Non-pigmented ciliary epithelial cell (primary cell): ENCODE results near the gene SPNS2.

Experiments
- DNase-seq: peaks from one replicate; pipeline ENCODE4 v3.0.0-alpha.2; 2010; ENCODE audit warnings: low read depth

The SPNS2 gene

DNA sequence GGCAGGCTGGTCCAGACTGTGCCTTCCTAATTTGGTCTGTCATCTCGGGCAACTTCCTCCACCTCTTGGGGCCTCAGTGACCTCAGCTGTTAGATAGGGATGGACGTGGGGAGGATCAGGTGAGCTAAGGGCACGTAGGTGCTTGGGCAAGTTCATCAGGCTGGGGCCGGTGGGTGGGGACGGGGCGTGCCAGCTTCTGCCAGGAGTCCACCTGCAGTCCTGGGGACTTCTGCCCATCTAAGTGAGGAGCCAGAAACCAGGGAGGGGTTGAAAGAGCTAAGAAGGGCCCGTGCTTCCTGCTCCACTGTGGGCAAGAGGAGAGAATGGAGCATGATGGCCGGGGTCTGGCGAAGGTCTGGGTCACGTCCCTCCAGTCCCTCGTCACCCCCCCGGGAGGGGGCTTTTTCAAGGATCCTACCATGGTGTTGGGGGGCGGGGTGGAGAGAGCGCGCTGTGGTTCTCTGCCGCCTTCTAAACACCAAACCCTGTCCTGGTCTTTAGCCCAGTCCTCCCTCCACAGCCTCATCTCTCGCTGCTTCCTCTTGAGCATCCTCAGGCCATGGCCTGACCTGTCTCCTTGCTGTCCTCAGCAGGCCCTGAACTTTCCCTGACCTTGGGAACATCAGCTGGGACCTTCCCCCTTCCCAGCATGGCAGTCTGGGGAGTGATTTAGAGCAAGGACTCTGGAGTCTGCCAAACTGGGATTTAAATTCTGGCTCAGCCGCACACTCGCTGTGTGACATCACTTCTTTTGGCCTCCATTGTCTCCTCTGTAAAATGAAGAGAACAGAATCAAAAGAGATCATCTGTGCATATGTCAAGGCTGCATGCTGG is 21.6 kb downstream of the SPNS2 start:
- DNase-seq: no peak

DNA sequence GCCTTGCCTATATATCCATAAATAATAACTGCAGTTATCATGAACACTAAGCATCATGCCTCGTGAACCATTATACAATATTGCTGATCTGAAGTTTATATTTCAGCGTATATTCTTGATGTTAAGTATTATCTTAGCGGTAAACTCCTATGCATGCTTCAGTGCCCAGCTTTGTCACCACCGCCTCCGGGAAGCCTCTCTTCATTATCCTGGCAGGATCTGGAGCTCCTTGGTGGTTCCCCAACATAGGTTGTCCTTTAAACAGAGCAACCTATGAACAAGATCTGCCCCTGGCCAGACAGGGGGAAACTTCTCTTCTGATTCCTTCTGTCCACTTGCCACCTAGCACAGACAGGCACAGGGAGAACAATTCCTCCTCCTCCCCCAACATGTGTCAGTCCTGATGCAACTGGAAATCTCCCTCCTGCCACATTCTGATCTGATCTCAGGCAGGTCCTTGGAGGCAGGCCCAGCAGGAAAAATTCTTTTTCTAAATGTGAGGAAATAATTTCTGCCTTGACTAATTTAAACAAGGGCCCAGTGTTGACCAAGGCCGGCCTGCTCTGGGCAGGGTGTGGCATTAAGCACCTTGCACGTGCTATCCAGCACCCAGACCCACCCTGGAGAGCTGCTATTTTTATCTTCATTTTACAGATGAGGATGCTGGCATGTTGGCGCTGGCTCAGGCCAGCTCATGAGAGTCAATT is 22.4 kb downstream of the SPNS2 start:
- DNase-seq: no peak

DNA sequence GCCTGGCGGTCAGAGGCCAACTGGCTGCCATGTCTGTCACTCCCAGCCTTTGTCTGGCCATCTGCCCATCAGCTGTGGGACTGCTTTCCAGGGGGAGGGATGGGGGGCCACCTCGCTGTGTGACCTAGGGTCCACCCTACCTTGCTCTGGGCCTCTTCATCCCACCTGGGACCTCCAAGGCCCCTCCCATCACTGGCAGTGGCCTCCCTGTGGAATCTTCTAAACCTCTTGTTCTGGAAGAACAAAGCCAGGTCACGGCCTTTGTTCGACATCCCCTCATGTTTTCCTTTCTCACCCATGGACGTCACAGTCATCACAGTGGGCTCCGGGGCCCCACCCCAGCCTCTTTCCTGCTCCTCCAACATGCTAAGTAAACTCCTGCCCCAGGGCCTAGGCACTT is 24.0 kb downstream of the SPNS2 start:
- no peak for DNase-seq

DNA sequence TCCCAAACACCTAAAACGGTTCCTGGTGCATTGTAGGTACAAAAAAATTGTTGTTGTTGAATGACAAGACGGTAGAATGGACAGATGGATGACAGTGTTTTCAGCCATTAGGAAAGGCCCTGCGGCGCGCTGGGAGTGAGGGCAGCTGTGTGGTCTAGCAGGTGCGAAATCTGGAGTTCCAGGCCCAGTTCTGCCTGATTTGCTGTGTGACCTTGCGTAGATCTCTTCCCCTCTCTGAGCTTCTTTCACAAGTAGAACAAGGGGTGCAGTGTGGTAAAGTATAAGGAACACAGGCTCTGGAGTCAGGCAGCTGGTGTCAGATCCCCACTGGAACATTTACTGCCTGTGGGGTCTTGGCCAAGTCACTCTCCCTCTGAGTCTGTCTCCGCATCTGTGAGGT is 25.3 kb downstream of the SPNS2 start:
- DNase-seq: no peak

DNA sequence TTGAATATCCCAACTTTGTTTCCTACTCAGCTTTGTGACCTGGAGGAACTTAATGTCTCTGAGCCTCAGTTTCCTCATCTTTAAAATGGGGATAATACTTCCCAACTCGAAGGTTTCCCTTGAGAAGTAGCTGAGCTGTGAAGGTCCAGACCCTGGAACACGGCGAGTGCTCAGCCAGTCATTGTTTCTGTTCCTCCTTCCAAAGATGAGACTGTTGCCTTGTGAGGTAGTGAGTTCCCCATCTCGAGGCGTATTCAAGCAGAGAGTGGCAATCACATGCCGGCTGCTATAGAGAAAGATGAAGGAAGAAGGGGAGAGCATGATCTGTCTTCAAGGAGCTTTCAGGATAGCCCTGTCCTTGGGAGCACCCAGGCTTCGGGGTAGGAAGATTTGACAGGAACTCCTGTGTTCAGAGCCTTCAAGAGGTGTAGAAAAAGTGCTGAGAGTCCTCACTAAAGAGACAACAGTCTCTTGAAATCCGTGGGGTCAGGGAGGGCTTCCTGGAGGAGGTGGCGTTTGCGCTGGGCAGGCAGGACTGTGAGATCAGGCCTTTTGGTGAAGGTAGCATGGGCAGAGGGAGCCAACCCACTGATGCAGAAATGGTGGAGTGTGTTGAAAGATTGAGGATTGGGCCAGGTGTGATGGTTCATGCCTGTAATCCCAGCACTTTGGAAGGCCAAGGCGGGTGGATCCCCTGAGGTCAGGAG is 27.2 kb downstream of the SPNS2 start:
- no peak for DNase-seq

DNA sequence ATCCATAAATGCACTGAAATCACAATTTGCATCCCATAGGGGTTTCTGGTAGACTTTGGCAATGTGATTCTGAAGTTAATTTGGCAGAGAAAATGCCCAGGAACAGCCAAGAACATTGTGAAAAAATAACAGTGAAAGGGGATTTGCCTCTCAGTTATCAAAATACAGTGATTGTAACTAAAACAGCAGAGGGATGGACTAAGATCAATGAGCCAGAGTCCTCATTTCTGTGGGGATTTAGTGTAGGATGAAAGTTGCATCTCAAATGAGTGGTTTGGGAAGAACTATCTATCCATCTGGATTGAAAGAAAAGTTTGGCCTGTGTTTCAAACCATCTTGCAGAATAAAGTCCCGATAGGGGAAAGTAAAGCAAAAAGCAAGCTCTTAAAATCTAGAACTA is 28.5 kb downstream of the SPNS2 start:
- DNase-seq: no peak

DNA sequence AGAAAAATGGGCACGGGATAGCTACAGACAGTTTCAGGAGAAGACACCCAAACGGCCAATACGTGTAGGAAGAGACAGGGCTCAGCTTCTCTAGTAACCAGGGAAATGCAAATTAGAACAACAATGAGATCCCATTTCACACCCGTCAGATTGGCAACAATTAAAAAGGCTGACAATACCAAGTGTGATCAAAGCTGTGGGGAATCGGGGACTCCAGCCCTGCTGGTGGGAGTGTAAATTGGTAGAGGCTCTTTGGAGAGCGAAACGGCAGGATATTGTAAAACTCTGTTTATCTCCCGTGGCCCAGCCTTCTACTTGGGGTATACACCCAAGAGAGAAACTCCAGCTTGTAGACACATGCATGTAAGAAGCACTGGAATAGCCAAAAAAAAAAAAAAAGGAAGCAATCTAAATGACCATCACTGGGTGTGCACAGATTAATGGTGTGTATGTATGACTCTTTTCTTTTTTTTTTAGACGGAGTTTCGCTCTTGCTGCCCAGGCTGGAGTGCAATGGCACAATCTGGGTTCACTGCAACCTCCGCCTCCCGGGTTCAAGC is 29.0 kb downstream of the SPNS2 start:
- no peak for DNase-seq

DNA sequence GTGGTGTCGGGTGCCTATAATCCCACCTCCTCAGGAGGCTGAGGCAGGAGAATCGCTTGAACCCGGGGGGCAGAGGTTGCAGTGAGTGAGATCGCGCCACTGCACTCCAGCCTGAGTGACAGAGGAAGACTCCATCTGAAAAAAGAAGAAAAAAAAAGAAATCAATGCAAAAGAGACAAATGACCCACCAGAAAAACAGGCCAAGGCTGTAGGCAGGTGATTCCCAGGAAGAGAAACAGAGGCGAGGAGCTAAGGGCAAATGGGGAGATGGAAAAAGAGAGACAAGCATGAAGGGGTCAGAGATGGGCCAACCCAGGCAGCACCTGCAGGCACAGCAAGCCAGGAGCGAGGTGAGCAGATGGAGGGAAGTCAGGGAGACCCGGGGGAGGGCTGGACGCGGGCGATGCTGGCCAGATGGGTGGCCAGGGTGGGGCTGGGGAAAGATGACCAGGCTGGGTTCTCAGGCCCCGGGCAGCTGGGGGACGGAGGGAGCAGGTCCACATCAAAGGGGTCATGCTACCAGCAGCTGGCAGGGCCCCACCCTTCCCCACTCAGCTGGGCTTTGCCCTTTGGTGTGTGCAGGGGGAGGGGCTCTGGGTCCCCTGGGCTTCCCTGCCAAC is 31.0 kb downstream of the SPNS2 start:
- no peak for DNase-seq

DNA sequence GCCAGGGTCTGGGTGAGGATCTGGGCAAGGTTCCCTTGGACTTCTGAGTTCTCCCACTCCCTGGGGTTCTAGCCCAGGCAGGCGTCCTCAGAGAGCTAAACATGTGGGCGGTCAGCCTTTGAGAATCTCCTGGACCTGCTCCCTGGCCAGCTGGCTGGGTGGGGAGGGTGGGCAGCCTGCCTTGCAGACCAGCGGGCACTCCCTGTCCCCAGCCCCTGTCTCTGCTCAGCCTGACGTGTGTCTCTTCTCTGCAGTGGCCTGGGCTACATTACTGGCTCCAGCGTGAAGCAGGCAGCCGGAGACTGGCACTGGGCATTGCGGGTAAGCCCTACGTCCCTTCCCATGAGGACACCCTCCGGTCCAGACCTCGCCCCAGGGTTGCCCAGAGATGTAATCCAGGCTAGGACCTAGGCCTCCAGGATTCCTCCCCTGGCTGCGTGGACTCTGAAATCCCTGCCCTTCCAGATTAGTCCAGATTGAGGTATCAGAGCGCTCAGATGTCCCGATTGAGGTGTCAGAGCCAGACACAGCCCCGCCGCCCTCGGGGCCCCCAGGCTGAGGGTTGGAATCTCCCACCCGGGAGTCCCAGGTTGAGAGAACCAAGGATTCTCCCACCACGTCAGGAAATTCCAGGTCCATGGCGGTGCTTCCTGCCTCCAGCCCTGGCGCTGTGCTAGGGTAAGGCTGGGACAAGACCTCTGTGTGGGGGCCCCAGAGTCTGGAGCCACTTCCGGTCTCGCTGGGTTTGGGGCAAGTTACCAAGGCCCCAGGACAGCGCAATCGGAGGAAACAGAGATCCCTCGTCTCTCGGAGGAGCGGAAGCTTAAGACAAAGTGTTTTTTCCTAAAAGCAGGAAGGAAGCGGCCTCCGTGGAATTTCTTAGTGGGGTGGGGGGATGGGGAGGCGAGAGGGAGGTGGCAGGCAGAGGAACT is 32.4 kb downstream of the SPNS2 start:
- no peak for DNase-seq

DNA sequence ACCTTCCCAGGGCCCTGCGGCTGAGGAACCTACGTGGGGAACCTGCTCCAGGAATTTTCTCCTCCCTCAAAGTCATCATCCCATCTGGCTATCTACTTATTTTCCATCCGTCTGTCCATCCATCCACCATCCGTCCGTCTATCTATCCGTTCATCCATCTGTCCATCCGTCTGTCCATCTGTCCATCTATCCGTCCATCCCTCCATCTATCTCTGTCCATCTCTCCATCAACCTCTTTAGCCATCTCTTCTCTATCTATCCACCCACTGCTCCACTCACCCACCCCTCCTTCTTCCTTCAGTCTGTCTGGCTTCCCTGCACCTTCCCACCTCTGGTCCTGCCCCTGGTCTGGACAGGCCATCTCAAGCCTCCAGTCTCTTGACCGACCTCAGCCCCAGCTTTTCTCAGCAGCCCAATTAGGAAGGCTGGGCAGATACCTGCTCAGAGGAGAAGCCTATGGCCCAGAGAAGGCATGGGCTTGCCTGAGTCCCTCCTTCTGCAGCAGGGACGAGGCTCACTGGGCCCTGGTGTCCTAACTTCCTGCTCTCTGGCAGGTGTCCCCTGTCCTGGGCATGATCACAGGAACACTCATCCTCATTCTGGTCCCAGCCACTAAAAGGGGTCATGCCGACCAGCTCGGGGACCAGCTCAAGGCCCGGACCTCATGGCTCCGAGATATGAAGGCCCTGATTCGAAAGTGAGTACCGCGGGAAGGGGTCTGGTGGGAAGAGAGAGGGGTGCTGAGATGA is 33.5 kb downstream of the SPNS2 start:
- DNase-seq: no peak

DNA sequence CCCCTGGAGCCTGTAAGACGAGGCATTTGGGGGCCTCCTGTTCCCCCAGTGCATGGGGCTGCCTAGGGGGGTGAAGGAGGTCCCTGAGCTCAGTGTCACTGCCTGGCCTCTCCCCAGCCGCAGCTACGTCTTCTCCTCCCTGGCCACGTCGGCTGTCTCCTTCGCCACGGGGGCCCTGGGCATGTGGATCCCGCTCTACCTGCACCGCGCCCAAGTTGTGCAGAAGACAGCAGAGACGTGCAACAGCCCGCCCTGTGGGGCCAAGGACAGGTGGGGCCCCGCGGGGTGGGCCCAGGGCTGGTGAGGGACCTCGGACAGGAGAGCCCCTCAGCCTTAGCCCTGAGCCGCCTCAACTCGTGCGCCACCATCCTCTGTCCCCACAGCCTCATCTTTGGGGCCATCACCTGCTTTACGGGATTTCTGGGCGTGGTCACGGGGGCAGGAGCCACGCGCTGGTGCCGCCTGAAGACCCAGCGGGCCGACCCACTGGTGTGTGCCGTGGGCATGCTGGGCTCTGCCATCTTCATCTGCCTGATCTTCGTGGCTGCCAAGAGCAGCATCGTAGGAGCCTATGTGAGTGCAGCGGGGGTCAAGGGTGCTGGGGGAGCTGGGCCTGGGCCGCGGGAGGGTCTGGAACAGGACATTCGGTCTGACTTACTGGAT is 34.3 kb downstream of the SPNS2 start:
- DNase-seq: no peak

DNA sequence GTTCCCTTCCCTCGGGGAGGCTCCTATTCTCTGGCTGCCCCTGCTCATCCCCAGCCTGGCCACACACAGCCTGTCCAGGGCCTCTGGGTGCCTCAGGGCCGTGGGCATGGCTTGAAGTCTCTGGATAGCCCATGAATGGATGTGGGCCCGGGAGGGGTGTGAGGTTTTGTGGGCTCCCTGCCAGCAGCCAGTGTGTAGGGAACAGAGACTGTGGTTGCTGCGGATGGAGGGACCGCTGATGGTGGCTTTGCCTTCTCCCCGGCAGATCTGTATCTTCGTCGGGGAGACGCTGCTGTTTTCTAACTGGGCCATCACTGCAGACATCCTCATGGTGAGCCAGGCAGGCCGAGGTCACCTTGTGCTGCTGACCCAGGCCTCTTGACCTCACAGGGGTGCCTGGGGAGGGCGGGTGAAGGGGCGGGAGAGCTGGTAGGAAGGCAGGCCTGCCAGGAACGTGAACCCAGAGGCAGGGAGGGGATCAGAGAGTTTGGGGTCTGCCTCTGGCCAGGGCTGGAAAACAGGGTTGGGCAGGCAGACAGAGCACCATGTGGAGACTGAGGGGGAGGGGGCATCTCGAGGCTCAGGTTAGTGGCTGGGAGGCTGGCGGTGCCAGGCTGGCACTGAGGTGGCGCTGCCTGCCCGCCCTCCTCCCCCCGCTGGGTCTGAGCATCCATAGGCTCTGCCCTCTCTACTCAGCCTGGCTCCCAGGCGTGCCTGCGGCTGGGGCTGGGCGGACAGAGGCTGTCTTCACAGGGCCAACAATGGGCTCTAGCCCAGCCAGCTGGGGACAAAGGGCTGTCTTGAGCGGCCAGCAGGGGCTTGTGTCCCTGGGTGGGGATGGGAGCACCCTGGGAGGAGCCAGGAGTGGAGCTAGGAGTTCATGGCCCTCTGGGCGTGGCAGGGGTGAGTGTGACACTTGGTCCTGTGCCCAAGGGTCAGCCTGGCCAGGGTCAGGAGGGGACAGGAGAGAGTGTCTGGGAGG is 35.1 kb downstream of the SPNS2 start:
- no peak for DNase-seq

DNA sequence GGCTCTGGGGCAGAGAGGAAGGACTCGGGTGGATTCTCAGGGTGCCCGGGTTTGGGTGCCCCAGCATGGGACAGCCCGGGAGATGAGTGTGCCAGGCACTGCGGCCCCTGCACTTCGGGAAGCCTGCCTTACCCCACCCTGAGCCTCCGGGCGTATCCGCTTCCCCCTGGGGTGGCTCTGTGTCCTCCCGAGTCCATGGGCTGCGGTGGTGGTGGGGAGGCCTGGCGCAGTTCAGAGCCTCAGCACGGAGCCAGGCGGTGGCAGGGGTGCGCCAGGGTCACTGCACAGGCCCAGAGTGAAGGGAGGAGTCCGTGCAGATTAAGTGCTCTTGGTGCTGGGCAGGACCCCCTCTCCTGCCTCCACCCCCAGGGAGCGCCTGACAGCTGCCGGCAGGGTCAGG is 35.8 kb downstream of the SPNS2 start:
- no peak for DNase-seq

DNA sequence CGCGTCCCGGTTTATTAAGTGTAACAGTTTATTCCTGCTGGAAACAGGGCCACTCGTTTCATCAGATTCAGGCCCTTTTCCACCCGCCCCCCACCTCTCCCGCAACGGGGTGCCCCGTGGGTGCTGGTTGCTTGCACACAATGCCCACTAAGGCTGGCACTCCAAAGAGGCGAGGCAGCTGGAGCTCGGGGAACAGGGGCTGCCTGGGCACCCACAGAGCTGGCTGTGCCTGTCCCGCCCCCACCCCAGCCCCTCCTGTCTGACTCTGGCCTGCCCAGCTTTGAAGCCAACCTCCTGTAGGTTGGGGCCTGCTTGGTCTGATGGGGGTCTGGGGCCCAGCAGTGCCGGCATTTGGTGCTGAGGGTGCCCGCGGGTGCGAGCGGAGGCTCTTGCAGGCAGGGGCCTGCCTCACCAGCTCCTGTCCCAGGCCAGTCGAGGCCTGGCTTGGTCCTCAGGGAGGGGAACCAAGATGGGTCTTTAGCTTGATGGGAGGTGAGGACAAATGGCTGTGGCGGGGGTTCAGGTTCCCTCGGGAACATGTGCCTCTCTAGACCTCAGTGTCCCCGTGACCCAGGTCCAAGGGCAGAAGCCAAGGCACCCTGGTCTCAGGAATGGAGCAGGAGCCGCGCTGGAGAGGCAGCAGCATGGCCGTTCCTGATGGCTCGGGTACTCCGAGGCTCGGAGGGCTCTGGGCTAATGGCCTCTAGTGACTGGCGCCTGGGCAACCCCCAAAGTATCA is 36.4 kb downstream of the SPNS2 start:
- no peak for DNase-seq

DNA sequence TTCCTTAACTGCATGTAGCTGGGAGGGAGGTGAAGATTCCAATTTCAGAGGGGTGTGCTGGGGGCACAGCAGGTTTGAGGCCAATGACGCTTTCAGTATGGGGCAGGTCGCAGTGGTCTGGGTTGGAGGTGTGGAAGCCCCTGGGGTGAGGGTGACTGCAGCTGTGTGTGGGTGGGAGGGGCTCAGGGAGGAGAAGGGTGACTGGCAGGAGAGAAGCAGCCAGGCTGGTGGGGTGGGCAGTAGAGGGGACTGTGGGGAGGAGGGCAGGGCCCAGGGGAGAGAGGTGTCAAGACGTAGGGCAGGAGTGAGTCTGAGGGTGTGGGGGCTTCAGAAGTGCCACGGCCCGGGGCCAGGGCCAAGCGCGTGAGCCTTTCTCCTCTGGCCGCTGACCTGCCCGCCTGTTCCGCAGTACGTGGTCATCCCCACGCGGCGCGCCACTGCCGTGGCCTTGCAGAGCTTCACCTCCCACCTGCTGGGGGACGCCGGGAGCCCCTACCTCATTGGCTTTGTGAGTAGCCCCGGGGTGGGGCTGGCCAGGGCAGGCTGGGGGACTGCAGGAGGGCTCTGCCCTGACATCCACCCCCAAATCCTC is 37.1 kb downstream of the SPNS2 start:
- no peak for DNase-seq

DNA sequence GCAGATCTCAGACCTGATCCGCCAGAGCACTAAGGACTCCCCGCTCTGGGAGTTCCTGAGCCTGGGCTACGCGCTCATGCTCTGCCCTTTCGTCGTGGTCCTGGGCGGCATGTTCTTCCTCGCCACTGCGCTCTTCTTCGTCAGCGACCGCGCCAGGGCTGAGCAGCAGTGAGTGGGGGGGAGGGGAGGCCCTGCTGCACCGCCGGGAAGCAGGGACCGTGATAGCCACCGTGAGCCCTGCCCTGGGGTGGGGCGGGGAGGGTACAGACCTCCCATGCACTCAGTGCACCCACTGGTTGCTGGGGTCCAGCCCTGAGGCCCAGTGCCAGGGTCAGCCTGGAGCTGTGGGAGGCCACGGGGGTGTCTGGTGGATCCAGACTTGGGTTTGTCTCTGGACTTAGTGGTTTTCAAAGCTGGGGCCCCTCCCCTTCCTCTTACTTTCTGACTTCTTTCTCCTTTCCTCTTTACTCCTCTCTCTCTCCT is 37.6 kb downstream of the SPNS2 start:
- no peak for DNase-seq

DNA sequence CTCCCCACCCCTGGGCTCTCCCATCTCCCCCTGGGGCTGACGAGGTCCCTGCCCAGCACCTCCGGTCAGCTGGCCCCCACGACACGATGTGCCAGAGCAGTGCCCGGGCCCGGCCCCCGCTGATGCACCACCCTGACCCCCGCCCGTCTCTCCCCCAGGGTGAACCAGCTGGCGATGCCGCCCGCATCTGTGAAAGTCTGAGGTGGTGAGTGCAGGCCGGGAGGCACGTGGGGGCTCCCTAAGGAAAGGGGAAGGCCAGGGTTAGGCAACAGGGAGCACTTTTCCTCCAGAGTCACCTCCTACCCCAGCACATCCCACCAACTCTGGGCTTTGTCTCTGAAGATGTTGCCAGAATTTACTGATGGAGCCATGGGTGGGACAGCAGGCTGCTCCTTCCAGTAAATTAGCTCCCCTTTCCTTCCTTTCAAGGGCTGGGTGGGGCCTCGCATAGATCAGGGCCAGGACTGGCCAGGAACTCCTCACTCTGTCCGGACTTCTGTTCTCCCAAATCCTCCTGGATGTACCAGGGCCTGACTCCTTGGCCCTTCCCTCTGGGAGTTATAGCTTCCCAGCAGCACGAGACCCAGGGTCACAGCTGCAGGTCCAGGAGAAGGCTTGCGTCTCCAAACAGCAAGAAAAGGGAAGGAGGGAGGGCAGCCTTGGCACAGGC is 38.2 kb downstream of the SPNS2 start:
- no peak for DNase-seq
